GM10847 (cell line): Measurements from ENCODE around the gene PCGF3.

Experiments used
- POLR2A ChIP-seq: IDR thresholded peaks from 2 replicates; pipeline ENCODE4 v1.6.1; 2011; ENCODE audit not compliant: insufficient read length; ENCODE audit errors: extremely low read depth

Gene PCGF3

DNA sequence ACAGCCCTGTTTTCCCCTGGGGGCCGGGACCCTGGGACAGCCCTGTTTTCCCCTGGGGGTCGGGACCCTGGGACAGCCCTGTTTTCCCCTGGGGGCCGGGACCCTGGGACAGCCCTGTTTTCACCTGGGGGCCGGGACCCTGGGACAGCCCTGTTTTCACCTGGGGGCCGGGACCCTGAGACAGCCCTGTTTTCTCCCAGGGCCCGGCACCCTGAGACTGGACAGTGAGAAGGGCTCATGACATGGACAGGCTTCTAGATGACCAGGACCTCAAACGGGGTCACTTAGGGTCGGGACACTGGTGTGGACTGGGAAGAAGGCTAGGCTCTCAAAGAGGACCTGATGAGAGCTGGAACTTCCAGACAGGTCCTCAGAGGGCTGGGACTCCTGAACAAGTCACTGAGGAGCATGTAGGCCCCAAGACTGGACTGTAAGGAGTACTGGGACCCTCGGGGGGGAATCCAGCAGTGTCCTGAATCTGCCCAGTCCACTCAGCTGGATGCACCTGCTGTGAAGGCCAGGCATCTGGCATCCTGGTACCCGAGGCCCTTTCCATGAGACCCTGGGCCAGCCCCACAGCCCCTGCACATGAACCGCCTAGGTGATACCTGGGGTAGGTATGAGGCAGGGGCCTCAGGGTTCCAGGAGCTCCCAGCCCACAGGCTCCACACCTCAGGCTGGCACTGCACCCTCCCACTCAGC is 2.4 kb downstream of the PCGF3 start:
- TF ChIP-seq POLR2A: no peak

DNA sequence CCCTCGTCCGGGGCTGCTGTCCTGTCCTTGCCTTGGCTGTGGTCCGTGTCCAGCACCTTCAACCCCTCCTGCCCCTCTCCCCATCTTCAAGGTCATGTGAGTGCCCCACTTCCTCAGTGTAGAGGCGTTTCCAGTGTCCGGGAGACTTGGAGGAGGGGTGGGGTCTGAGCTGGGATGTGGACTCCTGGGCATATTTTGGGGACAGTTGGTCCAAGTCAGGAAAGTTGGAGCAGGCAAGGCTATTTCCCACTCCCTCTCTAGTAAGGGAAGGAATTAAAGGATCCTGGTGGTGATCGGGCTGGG is 3.0 kb downstream of the PCGF3 start:
- no peak for TF ChIP-seq POLR2A

DNA sequence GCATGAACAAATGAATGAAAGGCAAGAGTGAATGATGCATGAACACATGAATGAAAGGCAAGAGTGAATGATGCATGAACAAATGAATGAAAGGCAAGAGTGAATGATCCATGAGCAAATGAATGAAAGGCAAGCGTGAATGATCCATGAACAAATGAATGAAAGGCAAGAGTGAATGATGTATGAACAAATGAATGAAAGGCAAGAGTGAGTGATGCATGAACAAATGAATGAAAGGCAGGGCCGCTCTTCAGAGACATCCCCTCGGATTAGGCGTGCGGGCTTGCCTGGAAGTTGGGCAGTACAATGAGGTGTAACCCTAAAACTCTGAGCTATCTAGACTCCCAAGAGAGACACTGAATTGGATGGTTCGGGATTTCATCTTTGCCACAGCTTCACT is 3.7 kb downstream of the PCGF3 start:
- TF ChIP-seq POLR2A: no peak

DNA sequence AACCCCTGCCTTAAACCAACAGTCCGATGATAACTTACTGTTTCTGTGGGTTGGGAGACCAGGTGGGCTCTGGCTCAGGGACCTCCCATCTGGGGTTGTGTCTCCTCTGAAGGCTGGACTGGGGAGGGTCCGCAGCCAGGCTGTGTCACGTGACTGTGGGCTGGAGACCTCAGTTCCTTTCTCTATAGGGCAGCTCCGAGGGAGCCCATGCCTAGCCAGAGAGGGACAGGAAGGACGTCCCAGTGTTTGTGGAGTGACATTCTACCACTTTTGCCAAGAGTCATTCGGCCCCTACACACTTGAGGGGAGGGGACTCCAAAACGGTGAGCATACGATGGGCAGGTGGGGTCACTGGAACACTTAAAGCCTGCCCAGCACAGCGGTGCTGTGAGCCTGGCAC is 4.5 kb downstream of the PCGF3 start:
- TF ChIP-seq POLR2A: no peak

DNA sequence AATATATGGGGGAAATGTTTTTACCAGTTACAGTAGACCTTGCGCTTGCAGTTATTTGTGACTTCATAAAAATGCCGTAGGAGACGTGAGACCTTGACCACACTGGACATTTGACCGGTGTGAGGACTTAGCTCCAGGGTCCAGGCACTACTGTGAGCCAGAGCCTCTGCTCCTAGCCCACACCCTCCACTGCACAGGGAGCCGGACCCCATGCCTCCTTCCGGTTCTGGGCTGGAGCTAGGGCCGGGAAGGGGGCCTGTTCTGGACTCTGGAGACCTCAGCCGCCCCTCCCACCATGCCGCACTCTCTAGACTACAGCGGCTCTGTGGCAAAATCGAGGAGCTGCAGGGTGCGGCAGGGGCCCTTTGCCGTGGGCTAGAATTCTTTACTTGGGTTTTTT is 5.3 kb downstream of the PCGF3 start:
- no peak for TF ChIP-seq POLR2A

DNA sequence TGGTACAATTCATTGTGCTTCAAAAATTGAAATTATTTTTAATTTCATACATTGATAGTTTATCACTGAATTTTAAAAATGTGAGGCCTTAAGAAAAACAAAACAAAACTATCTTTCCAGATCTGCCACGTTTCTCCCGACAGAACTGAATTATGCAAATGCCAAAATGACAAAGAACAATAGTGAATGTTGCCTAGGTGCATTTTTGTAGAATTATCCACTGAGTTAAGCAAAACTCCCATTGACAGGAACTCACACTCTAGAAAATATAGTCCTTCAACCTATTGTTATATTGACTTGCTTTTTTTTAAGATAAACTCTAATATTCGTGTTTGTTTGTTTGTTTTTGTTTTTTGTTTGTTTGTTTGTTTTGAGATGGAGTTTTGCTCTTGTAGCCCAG is 6.5 kb downstream of the PCGF3 start:
- TF ChIP-seq POLR2A: no peak

DNA sequence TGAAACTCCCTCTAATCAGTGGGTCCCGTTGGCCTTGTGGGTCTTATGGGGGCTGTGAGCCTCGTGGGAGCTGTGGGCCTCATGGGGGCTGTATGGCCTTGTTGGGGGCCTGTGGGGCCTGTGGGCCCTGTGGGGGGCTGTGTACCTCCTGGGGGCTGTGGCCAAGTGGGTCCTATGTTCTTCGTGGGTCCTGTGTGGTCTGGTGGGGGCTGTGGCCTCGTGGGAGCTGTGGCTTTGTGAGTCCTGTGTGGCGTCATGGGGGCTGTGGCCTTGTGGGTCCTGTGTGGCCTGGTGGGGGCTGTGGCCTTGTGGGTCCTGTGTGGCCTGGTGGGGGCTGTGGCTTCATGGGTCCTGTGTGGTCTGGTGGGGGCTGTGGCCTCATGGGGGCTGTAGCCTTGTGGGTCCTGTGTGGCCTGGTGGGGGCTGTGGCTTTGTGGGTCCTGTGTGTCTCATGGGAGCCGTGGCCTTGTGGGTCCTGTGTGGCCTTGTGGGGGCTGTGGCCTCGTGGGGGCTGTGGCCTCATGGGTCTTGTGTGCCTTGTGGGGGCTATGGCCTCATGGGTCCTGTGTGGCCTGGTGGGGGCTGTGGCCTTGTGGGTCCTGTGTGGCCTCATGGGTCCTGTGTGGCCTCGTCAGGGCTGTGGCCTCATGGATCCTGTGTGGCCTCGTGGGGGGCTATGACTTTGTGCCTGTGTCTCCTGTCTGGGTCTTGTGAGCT is 7.4 kb downstream of the PCGF3 start:
- TF ChIP-seq POLR2A: no peak

DNA sequence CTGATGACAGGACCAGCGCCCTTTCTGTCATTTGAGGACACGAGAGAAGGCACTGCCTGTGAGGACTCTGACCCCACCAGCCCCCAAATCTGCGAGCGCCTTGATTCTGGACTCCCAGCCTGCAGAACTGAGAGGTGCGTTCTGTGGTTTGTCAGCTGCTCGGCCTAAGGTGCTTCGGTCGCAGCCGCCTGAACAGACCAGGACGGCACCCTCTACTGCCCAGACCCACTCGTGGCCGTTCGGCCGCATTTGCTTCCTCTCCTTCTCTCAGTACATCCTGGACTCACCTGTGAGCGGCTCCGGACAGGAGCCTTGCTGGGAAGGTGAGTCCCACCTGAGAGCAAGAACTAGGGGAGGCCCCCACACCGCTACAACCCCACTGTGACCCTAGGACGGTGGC is 8.5 kb downstream of the PCGF3 start:
- no peak for TF ChIP-seq POLR2A

DNA sequence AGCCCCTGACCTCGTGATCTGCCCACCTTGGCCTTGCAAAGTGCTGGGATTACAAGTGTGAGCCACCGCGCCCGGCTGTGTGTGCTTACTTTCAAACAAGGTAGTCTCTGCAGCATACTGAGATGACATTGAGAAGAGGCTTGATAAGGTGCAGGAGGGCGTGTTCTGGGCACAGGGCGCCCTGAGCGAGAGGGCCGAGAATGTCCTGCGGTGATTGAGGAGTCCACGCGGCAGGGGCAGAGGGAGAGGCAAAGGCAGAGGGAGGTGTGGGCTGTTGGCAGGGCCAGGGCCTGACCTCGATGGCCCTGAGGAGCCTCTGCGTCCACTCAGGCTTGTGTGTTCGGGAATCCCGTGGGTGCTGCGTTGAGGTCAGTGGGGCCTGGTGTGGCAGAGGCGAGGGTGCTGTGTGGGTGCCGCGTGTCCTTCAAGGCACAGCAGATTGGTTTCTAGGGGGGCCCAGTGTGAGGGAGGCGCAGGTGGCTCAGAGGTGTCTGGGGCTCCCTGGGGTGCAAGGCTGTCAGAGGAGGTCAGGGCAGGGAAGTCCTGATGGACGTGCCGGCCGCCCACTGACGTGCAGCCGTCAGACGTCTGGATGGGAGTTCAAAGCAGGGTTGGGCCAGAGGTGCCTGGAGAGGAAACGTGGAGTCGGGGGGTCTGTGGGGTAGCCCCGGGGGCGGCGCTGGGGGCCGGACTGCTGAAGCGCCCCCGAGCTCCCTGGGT is 12.1 kb downstream of the PCGF3 start:
- no peak for TF ChIP-seq POLR2A

DNA sequence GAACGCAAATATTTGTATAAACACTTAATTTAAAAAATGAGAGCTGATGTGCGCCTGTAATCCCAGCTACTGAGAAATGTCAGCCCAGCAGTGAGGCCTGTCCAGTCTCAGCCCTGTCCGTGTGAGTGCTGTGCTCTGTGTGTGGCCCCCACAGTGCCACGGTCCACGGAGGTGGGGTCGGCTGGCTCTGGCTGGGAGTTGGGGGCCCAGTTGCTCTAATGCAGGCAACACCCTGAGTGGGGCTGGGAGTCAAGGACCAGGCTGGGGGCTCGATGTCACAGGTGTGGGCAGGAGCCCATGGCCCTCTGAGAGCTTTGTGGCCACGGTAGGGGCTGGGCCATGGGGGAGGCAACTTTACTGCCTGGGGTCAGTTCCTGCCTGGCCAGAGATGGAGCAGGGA is 12.8 kb downstream of the PCGF3 start:
- TF ChIP-seq POLR2A: no peak

DNA sequence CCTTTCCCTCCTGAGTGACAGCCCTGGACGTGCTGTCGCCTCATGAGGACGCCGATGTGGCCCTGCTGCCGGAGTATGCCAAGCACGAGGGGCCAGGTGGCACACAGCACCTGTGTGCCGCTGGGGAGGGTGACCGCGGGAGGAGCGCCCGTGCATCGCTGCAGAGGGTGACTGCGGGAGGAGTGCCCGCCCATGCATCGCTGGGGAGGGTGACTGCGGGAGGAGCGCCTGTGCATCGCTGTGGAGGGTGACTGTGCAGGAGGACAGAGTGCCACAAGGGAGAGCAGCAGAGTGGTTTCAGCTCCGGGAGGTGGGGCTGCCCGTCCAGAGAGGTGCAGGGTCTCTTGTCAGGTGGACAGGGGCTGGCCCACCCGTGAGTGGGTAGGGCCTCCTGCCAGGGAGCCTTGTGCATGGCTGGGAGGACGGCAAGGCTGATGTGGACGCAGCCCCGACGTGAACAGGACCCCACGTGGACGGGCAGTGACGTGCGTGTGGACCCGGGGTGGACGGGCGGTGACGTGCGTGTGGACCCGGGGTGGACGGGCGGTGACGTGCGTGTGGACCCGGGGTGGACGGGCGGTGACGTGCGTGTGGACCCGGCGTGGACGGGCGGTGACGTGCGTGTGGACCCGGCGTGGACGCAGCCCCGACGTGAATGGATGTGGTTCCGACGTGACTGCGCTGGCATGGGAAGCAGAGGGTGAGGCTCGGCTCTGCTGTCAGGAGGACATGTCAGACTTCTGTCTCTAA is 14.7 kb downstream of the PCGF3 start:
- TF ChIP-seq POLR2A: no peak

DNA sequence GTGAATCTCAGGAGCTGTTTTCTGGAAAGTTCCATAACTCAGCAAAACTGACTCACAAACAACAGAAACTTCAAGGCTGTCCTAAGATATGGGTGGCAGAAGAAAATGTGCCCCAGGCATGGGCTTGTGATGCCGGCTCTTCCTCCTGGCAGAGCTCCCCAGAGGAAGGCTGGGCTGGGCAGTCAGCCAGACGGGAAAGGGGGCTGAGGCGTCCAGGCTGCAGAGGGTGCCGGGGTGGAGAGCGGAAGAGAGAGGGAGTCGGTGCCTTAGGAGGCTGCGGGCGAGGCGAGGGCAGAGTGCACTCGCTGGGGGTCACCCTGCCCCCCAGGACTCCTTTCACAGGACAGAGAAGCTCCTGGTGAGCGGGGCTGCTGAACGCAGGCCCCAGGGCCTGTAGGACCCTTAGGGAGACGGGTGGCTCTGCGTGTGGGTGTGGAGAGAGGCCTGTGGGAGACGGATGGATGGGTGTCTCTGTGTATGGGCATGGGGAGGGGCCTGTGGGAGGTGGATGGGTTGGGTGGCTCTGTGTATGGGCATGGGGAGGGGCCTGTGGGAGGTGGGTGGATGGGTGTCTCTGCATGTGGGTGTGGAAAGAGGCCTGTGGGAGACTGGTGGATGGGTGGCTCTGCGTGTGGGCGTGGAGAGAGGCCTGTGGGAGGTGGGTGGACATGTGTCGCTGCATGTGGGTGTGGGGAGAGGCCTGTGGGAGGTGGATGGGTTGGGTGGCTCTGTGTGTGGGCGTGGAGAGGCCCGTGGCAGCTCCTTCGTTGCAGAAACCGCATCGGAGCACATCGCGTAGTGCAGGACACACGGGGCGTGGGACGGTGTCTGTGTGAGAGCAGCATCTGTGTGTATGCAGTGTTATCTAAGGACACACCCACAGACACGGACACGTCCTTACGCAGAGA is 15.9 kb downstream of the PCGF3 start:
- no peak for TF ChIP-seq POLR2A

DNA sequence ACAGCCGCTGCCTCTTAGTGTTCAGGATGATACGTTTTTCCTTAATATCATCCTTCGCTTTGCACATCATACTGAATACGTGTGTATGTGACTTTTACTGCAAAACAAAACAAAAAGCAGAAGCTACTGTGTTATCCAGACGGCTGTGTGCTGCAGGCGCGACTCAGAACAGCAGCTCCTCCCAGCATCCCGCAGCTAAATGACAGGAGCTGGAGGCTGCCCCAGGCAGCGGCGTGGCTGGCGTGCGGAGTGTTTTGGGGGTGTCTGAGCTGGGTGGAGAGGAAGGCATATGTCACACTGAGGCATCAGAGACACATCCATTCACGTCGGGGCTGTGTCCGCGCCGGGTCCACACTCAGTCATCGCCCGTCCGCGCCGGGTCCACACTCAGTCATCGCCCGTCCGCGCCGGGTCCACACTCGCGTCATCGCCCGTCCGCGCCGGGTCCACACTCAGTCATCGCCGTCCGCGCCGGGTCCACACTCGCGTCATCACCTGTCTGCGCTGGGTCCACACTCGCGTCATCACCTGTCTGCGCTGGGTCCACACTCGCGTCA is 16.6 kb downstream of the PCGF3 start:
- no peak for TF ChIP-seq POLR2A

DNA sequence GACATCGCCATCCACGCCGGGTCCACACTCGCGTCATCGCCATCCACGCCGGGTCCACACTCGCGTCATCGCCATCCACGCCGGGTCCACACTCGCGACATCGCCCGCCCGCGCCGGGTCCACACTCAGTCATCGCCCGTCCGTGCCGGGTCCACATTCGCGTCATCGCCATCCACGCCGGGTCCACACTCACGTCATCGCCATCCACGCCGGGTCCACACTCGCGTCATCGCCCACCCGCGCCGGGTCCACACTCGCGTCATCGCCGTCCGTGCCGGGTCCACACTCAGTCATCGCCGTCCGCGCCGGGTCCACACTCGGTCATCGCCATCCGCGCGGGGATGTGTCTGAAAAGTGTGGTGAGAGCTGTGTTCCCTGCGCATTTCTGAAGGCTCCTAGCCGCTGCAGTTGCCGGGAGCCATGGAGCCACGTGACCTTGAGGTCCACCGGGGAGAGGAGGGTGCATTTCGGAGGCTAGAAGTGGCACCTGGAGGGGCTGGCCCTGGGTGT is 17.3 kb downstream of the PCGF3 start:
- TF ChIP-seq POLR2A: no peak
